NCI-H510A treated with DMSO at 0.1 percent for 48 hours (cell line): ENCODE data around the gene OXLD1.

Source experiments
- DNase-seq: peaks from one replicate; lab custom pipeline; 2025; lab: John Stamatoyannopoulos, UW

The OXLD1 gene

GRCh38 chr17:81701288-81702071 lies 35.1 kb upstream of the OXLD1 start:
- no peak for DNase-seq

- no peak for DNase-seq
Measured at GRCh38 chr17:81700353-81701287, 34.2 kb upstream of the OXLD1 start.

- no peak for DNase-seq
Measured at GRCh38 chr17:81697261-81698044, 31.0 kb upstream of the OXLD1 start.

- no peak for DNase-seq
Measured at GRCh38 chr17:81696218-81696941, 30.0 kb upstream of the OXLD1 start.

GRCh38 chr17:81695801-81696200 lies 29.4 kb upstream of the OXLD1 start:
- no peak for DNase-seq

GRCh38 chr17:81695211-81695610 lies 28.8 kb upstream of the OXLD1 start:
- DNase-seq = no peak

- DNase-seq = no peak
Measured at GRCh38 chr17:81694810-81695209, 28.4 kb upstream of the OXLD1 start.

- no peak for DNase-seq
Measured at GRCh38 chr17:81693509-81694210, 27.3 kb upstream of the OXLD1 start.

- DNase-seq = no peak
Measured at GRCh38 chr17:81691608-81692007, 25.2 kb upstream of the OXLD1 start.

GRCh38 chr17:81691196-81691595 lies 24.8 kb upstream of the OXLD1 start:
- no peak for DNase-seq

- no peak for DNase-seq
Measured at GRCh38 chr17:81690549-81690948, 24.1 kb upstream of the OXLD1 start.

GRCh38 chr17:81690066-81690465 lies 23.7 kb upstream of the OXLD1 start:
- DNase-seq = no peak

- DNase-seq = no peak
Measured at GRCh38 chr17:81688616-81689015, 22.2 kb upstream of the OXLD1 start.

GRCh38 chr17:81687770-81688541 lies 21.6 kb upstream of the OXLD1 start:
- no peak for DNase-seq

- no peak for DNase-seq
Measured at GRCh38 chr17:81686614-81687013, 20.2 kb upstream of the OXLD1 start.

- DNase-seq = no peak
Measured at GRCh38 chr17:81685108-81685507, 18.7 kb upstream of the OXLD1 start.

GRCh38 chr17:81684442-81684911 lies 18.1 kb upstream of the OXLD1 start:
- DNase-seq = no peak

- peak; percentile 96 for DNase-seq
Measured at GRCh38 chr17:81683584-81684441, 17.4 kb upstream of the OXLD1 start, which contains the start of the genes ARL16 and HGS. Gene ARL16, minus strand, starts transcription at chr17:81683797. Its CDS starts 44 bp downstream, at chr17:81683753. Gene HGS, plus strand, starts transcription at chr17:81684011. Its CDS starts 56 bp downstream, at chr17:81684067.

- DNase-seq = no peak
Measured at GRCh38 chr17:81683208-81683583, 16.8 kb upstream of the OXLD1 start.
